Islet precursor cell (in vitro differentiated cells): Measurements from ENCODE around the gene OSTC.
"Not testable (repeated sequence)": the region's sequence is repeated elsewhere in the genome, so short reads cannot be mapped to it uniquely, and the experiment has no call there.

ENCODE experiments used
- DNase-seq: peaks from one replicate; pipeline ENCODE4 v3.0.0-alpha.2; 2018

Gene OSTC

GRCh38 chr4:108649863-108650211, 562 bp upstream of the OSTC start:
- no peak for DNase-seq

- no peak for DNase-seq
Measured at GRCh38 chr4:108651014-108651791, 804 bp downstream of the OSTC start.

GRCh38 chr4:108662629-108663028, 12.2 kb downstream of the OSTC start:
- DNase-seq: no peak

GRCh38 chr4:108674356-108674977, 24.1 kb downstream of the OSTC start:
- DNase-seq: no peak

GRCh38 chr4:108681321-108681809, 31.0 kb downstream of the OSTC start:
- DNase-seq: no peak

- no peak for DNase-seq
Measured at GRCh38 chr4:108683479-108683878, 33.1 kb downstream of the OSTC start.

GRCh38 chr4:108685036-108685686, 34.8 kb downstream of the OSTC start:
- no peak for DNase-seq

GRCh38 chr4:108690738-108691137, 40.3 kb downstream of the OSTC start:
- DNase-seq: no peak

- DNase-seq: no peak
Measured at GRCh38 chr4:108693211-108693610, 42.8 kb downstream of the OSTC start.

GRCh38 chr4:108693819-108694218, 43.4 kb downstream of the OSTC start:
- DNase-seq: no peak

GRCh38 chr4:108694423-108694822, 44.0 kb downstream of the OSTC start:
- DNase-seq: no peak

GRCh38 chr4:108695062-108695461, 44.7 kb downstream of the OSTC start:
- no peak for DNase-seq

- no peak for DNase-seq
Measured at GRCh38 chr4:108696160-108696559, 45.8 kb downstream of the OSTC start.

- DNase-seq: no peak
Measured at GRCh38 chr4:108700081-108700757, 49.8 kb downstream of the OSTC start.

- DNase-seq: no peak
Measured at GRCh38 chr4:108702960-108703359, 52.6 kb downstream of the OSTC start.

GRCh38 chr4:108703370-108703769, 53.0 kb downstream of the OSTC start:
- DNase-seq: no peak

- no peak for DNase-seq
Measured at GRCh38 chr4:108703966-108704365, 53.6 kb downstream of the OSTC start.

GRCh38 chr4:108706289-108706688, 55.9 kb downstream of the OSTC start:
- no peak for DNase-seq

- DNase-seq: no peak
Measured at GRCh38 chr4:108709234-108709633, 58.8 kb downstream of the OSTC start.

GRCh38 chr4:108709722-108710121, 59.3 kb downstream of the OSTC start:
- DNase-seq: no peak

GRCh38 chr4:108710578-108710977, 60.2 kb downstream of the OSTC start:
- not testable (repeated sequence) for DNase-seq

- DNase-seq: no peak
Measured at GRCh38 chr4:108714880-108715279, 64.5 kb downstream of the OSTC start.

- DNase-seq: no peak
Measured at GRCh38 chr4:108716340-108716739, 65.9 kb downstream of the OSTC start.
